OCI-LY3 (cell line): Measurements from ENCODE around the gene SESN3.
A peak's percentile ranks its signal among the peaks of the same experiment; 100 is the strongest.

Source experiments
- H2AFZ ChIP-seq: fragments of 200-600, 300-600 bp; shearing (Covaris generic); 2 replicates; pipeline ENCODE4 v1.6.0; 2014; ENCODE audit warnings: antibody characterized with exemption, low read depth, low read length
- H3K27ac ChIP-seq: fragments of 200-600, 300-600 bp; sonication (generic); 2 replicates; pipeline ENCODE4 v1.5.1; 2014; ENCODE audit warnings: mild to moderate bottlenecking, low read length, moderate library complexity, mixed read lengths
- H3K27me3 ChIP-seq: fragments of 200-600, 300-600 bp; sonication (generic); 2 replicates; pipeline ENCODE4 v1.6.1; 2014; ENCODE audit warnings: low read depth, low read length, mixed read lengths
- H3K36me3 ChIP-seq: fragments of 200-600, 300-600 bp; sonication (generic); replicated peaks from 2 replicates; pipeline ENCODE3; 2014; ENCODE audit warnings: low read depth, low read length, mixed read lengths
- H3K4me1 ChIP-seq: fragments of 300-600, 200-600 bp; sonication (generic); 2 replicates; pipeline ENCODE4 v1.6.1; 2014; ENCODE audit warnings: low read length, mixed read lengths
- H3K4me2 ChIP-seq: fragments of 200-600, 300-600 bp; sonication (generic); 2 replicates; pipeline ENCODE4 v1.6.1; 2014; ENCODE audit warnings: low read length, mixed read lengths
- H3K4me3 ChIP-seq: fragments of 300-600, 200-600 bp; sonication (generic); 2 replicates; pipeline ENCODE4 v1.5.1; 2014; ENCODE audit warnings: antibody characterized with exemption, mild to moderate bottlenecking, low read length, moderate library complexity
- H3K79me2 ChIP-seq: fragments of 300-600, 200-600 bp; shearing (Covaris generic); 2 replicates; pipeline ENCODE4 v1.6.1; 2014; ENCODE audit warnings: mild to moderate bottlenecking, low read length, mixed read lengths
- H3K9ac ChIP-seq: fragments of 300-600, 200-600 bp; shearing (Covaris generic); 2 replicates; pipeline ENCODE4 v1.6.0; 2014; ENCODE audit warnings: mild to moderate bottlenecking, low read length, moderate library complexity
- H3K9me3 ChIP-seq: fragments of 200-600, 300-600 bp; shearing (Covaris generic); 2 replicates; pipeline ENCODE4 v1.6.1; 2014; ENCODE audit warnings: low read length, mixed read lengths; ENCODE audit not compliant: insufficient read depth
- H4K20me1 ChIP-seq: fragments of 200-600, 300-600 bp; sonication (generic); 2 replicates; pipeline ENCODE4 v1.6.1; 2016; ENCODE audit warnings: low read length, mixed read lengths; ENCODE audit not compliant: insufficient read depth
- EZH2phosphoT487 ChIP-seq: fragments of 200-600 bp; shearing (Covaris generic); IDR thresholded peaks from 2 replicates; pipeline ENCODE4 v1.6.1; 2018; ENCODE audit warnings: antibody characterized with exemption, mixed run types, low read depth
- TF ChIP-seq, protein P1 (sequence below): fragments of 200-600, 300-600 bp; sonication (generic); IDR thresholded peaks from 2 replicates; pipeline ENCODE4 v1.5.1; 2014; ENCODE audit warnings: antibody characterized with exemption, low read length, low read depth

Gene SESN3

DNA sequence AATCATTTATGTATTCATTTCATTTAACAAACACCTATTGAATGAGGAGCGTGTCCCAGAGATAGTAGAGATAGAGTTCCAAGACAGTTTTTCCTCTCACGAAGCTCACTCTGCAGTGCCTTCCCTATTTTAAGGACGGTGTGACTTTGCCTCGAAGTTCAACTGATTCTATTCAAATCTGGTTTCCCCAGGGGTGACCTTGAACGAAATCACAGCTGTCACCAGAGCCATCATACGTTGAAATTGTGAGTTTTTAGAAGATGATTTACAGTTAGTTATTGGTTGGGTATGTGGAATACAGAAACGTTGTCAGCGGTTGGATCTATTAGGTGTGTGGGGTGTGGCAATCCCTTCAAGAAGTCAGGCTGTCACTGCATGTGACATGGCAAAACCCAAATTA, 33.9 kb upstream of the SESN3 start:
- Histone ChIP-seq H3K4me3 (no peak overlapping the region), H3K27me3 (no peaks in the 10 kb centered on the region), H3K36me3 (no peaks in the 10 kb centered on the region), H2AFZ (no peak overlapping the region), H3K79me2 (no peaks in the 10 kb centered on the region), H3K4me1 (no peaks in the 10 kb centered on the region), H4K20me1 (no peaks in the 10 kb centered on the region), H3K27ac (no peak overlapping the region), H3K4me2 (no peak overlapping the region), H3K9ac (no peak overlapping the region), H3K9me3 (no peaks in the 10 kb centered on the region)
- TF ChIP-seq, protein P1, sequence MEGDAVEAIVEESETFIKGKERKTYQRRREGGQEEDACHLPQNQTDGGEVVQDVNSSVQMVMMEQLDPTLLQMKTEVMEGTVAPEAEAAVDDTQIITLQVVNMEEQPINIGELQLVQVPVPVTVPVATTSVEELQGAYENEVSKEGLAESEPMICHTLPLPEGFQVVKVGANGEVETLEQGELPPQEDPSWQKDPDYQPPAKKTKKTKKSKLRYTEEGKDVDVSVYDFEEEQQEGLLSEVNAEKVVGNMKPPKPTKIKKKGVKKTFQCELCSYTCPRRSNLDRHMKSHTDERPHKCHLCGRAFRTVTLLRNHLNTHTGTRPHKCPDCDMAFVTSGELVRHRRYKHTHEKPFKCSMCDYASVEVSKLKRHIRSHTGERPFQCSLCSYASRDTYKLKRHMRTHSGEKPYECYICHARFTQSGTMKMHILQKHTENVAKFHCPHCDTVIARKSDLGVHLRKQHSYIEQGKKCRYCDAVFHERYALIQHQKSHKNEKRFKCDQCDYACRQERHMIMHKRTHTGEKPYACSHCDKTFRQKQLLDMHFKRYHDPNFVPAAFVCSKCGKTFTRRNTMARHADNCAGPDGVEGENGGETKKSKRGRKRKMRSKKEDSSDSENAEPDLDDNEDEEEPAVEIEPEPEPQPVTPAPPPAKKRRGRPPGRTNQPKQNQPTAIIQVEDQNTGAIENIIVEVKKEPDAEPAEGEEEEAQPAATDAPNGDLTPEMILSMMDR = no peak
- no peak for TF ChIP-seq EZH2phosphoT487

DNA sequence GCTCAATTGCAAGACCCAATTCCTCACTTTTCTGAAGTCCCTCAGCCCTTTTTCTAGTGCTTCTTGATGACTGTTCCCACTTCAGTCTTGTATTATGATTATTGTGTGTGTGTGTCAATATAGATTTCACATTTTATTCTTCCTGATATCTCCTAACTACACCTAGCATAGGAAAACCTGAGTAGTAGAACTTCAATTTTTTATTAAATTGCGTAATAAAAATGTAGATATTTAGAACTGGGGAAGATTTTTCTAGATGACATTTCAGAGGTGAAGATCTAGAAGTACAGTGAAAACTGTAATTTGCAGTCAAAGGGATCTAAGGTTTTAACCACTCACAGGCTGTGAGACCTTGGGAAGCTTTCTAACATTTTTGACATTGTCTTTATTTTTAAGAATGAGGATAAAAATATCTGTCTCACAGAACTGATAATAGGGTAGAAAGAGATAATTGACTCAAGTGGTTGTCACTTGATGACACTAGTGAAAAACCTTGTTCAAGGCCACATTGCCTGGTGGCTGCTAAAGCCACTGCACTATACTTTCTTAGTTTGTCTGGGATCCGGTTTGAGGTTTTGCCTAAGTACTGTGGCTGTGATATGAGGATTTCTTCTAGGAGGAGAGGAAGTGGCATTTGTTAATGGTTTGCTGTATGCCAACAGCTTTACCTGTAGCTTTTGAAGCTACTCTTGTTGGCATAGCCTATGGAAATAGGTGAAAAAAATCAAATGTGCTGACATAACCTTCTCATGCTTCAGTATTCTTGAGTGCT, 32.2 kb upstream of the SESN3 start:
- Histone ChIP-seq H2AFZ (no peak overlapping the region), H3K4me2 (no peak overlapping the region), H3K4me3 (no peak overlapping the region), H3K9ac (no peak overlapping the region), H3K27me3 (no peaks in the 10 kb centered on the region), H3K9me3 (no peaks in the 10 kb centered on the region), H3K36me3 (no peaks in the 10 kb centered on the region), H3K79me2 (no peaks in the 10 kb centered on the region), H3K4me1 (no peaks in the 10 kb centered on the region), H4K20me1 (no peaks in the 10 kb centered on the region), H3K27ac (no peak overlapping the region)
- TF ChIP-seq, protein P1 = no peak

DNA sequence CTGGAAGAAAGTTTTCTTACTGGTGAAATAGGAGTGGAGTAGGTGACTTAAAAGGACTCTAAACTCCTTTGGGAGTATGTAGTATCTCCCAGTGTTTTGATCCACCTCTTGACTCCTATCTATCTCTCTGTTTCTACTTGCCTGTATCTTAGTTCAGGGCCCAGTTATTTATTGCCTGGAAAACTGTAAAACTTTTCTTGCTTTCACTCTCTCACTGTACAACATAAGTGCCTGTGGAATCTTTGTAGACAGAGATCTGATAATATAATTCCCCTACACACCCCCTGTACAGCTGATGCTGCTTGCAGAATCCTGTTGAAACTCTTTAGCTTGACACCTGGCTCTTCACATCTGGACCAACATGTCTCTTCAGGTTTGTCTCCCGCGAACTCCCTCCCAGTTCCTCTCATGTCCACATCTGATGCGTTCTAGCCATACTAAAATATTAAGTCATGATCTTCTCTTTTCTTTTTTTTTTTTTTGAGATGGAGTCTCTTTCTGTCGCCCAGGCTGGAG, 26.5 kb upstream of the SESN3 start:
- no peak overlapping the region for H3K9ac ChIP-seq
- TF ChIP-seq EZH2phosphoT487 = no peak
- TF ChIP-seq, protein P1 = no peak
- H3K4me1 ChIP-seq = peaks cover 44% of the 10 kb centered on the region
- H3K36me3 ChIP-seq = no peaks in the 10 kb centered on the region
- H3K9me3 ChIP-seq = no peaks in the 10 kb centered on the region
- no peak overlapping the region for H2AFZ ChIP-seq
- no peaks in the 10 kb centered on the region for H3K79me2 ChIP-seq
- H4K20me1 ChIP-seq = no peaks in the 10 kb centered on the region
- H3K4me2 ChIP-seq = peak overlapping the region; percentile 18; the same call in 1 of the 2 replicates
- H3K4me3 ChIP-seq = no peak overlapping the region
- no peaks in the 10 kb centered on the region for H3K27me3 ChIP-seq
- no peak overlapping the region for H3K27ac ChIP-seq

DNA sequence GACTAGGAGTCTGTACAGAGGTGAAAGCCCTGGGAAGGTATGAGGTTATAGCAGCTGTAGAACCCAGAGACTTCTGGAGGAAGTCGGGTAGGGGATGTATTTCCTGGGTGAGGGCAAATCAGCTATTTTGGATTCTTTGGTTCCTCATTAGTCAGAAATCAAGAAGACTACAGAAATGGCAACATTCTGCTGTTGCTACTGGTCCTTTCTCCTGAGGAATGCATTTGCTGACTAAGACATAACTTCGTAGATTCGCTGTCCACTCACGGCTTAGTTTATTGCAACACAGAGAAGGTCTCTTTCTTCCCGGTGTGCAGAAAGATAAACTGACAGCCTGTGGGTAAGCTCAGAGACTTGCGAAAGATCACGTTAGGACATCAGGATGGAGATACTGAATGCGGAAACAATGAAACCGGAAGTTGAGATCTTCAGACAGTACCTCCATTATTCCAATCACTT, 25.3 kb upstream of the SESN3 start:
- Histone ChIP-seq H3K4me2 (peak overlapping the region; percentile 5; the same call in 1 of the 2 replicates), H3K27ac (no peak overlapping the region), H3K4me3 (no peak overlapping the region), H2AFZ (peak overlapping the region; percentile 60), H3K9me3 (no peaks in the 10 kb centered on the region), H3K36me3 (no peaks in the 10 kb centered on the region), H3K4me1 (peaks cover 55% of the 10 kb centered on the region), H3K27me3 (no peaks in the 10 kb centered on the region), H3K79me2 (no peaks in the 10 kb centered on the region), H3K9ac (no peak overlapping the region), H4K20me1 (no peaks in the 10 kb centered on the region)
- TF ChIP-seq, protein P1 = no peak
- TF ChIP-seq EZH2phosphoT487 = no peak
